Measurements from ENCODE around the gene LRRC17.

GRCh38 chr7:102866535-102867215 lies 46.1 kb upstream of the LRRC17 start:
- TF ChIP-seq, protein P1, sequence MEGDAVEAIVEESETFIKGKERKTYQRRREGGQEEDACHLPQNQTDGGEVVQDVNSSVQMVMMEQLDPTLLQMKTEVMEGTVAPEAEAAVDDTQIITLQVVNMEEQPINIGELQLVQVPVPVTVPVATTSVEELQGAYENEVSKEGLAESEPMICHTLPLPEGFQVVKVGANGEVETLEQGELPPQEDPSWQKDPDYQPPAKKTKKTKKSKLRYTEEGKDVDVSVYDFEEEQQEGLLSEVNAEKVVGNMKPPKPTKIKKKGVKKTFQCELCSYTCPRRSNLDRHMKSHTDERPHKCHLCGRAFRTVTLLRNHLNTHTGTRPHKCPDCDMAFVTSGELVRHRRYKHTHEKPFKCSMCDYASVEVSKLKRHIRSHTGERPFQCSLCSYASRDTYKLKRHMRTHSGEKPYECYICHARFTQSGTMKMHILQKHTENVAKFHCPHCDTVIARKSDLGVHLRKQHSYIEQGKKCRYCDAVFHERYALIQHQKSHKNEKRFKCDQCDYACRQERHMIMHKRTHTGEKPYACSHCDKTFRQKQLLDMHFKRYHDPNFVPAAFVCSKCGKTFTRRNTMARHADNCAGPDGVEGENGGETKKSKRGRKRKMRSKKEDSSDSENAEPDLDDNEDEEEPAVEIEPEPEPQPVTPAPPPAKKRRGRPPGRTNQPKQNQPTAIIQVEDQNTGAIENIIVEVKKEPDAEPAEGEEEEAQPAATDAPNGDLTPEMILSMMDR (IDR thresholded peaks at IDR 0.05): no peak
- TF ChIP-seq POLR2A (IDR thresholded peaks at IDR 0.05): no peak
